ENCODE measurements around the gene IFI44L.

The IFI44L gene

GRCh38 chr1:78619803-78620579, at the start of gene IFI44L:
IFI44L (plus strand) TSS chr1:78620448; CDS start chr1:78627916, 7,468 bp downstream.
- DNase-seq (ENCODE audit: low read depth, low spot score): peak; percentile 26
- H3K27ac ChIP-seq: peak within 1 kb of the TSS; percentile 31

GRCh38 chr1:78570539-78570938, 49.7 kb upstream of the IFI44L start:
- H3K27ac ChIP-seq: no peak overlapping the region
- DNase-seq (ENCODE audit: low read depth, low spot score): no peak

GRCh38 chr1:78577257-78578100, 42.8 kb upstream of the IFI44L start:
- H3K27ac ChIP-seq: no peak overlapping the region
- DNase-seq (ENCODE audit: low read depth, low spot score): no peak

GRCh38 chr1:78586572-78586971, 33.7 kb upstream of the IFI44L start:
- no peak for DNase-seq (ENCODE audit: low read depth, low spot score)
- peak overlapping the region; percentile 18 for H3K27ac ChIP-seq

- no peak for DNase-seq (ENCODE audit: low read depth, low spot score)
- peak overlapping the region; percentile 18 for H3K27ac ChIP-seq
These were observed 33.0 kb upstream of the IFI44L start for GRCh38 chr1:78587211-78587610.

- no peak for DNase-seq (ENCODE audit: low read depth, low spot score)
- H3K27ac ChIP-seq: no peak overlapping the region
These were observed 28.3 kb upstream of the IFI44L start for GRCh38 chr1:78591971-78592370.

GRCh38 chr1:78599294-78599693, 21.0 kb upstream of the IFI44L start:
- no peak for DNase-seq (ENCODE audit: low read depth, low spot score)
- H3K27ac ChIP-seq: no peak overlapping the region

GRCh38 chr1:78601068-78601467, 19.2 kb upstream of the IFI44L start:
- DNase-seq (ENCODE audit: low read depth, low spot score): no peak

GRCh38 chr1:78603206-78603605, 17.0 kb upstream of the IFI44L start:
- DNase-seq (ENCODE audit: low read depth, low spot score): no peak
- no peak overlapping the region for H3K27ac ChIP-seq

More at GRCh38 chr1:78601068-78601467, 19.2 kb upstream of the IFI44L start:
- H3K27ac ChIP-seq: no peak overlapping the region

GRCh38 chr1:78604643-78605042, 15.6 kb upstream of the IFI44L start:
- DNase-seq (ENCODE audit: low read depth, low spot score): no peak
- no peak overlapping the region for H3K27ac ChIP-seq

GRCh38 chr1:78606274-78606673, 14.0 kb upstream of the IFI44L start:
- DNase-seq (ENCODE audit: low read depth, low spot score): no peak
- no peak overlapping the region for H3K27ac ChIP-seq

- DNase-seq (ENCODE audit: low read depth, low spot score): no peak
- H3K27ac ChIP-seq: no peak overlapping the region
These were observed 12.8 kb upstream of the IFI44L start for GRCh38 chr1:78607334-78607927.

GRCh38 chr1:78607944-78608343, 12.3 kb upstream of the IFI44L start:
- no peak overlapping the region for H3K27ac ChIP-seq
- DNase-seq (ENCODE audit: low read depth, low spot score): no peak

GRCh38 chr1:78617615-78618026, 2.6 kb upstream of the IFI44L start:
- peak; percentile 27 for DNase-seq (ENCODE audit: low read depth, low spot score)
- no peak overlapping the region for H3K27ac ChIP-seq

GRCh38 chr1:78619032-78619431, 1.2 kb upstream of the IFI44L start:
- no peak for DNase-seq (ENCODE audit: low read depth, low spot score)
- H3K27ac ChIP-seq: no peak overlapping the region

GRCh38 chr1:78619446-78619802, 824 bp upstream of the IFI44L start:
- DNase-seq (ENCODE audit: low read depth, low spot score): no peak

GRCh38 chr1:78620666-78621065, 418 bp downstream of the IFI44L start:
- no peak overlapping the region for H3K27ac ChIP-seq
- no peak for DNase-seq (ENCODE audit: low read depth, low spot score)

More at GRCh38 chr1:78619446-78619802, 824 bp upstream of the IFI44L start:
- H3K27ac ChIP-seq: peak overlapping the region; percentile 31

GRCh38 chr1:78622548-78622947, 2.3 kb downstream of the IFI44L start:
- no peak for DNase-seq (ENCODE audit: low read depth, low spot score)
- H3K27ac ChIP-seq: no peak overlapping the region

- no peak for DNase-seq (ENCODE audit: low read depth, low spot score)
- H3K27ac ChIP-seq: no peak overlapping the region
These were observed 3.8 kb downstream of the IFI44L start for GRCh38 chr1:78624035-78624434.

- DNase-seq (ENCODE audit: low read depth, low spot score): peak; percentile 10
- H3K27ac ChIP-seq: no peak overlapping the region
These were observed 7.1 kb downstream of the IFI44L start for GRCh38 chr1:78627321-78627720.

- no peak for DNase-seq (ENCODE audit: low read depth, low spot score)
These were observed 10.4 kb downstream of the IFI44L start for GRCh38 chr1:78630600-78630999.

More at GRCh38 chr1:78630600-78630999, 10.4 kb downstream of the IFI44L start:
- no peak overlapping the region for H3K27ac ChIP-seq
